BE2C (cell line): ENCODE results near the gene PDS5B.
"Not testable (repeated sequence)": the region's sequence is repeated elsewhere in the genome, so short reads cannot be mapped to it uniquely, and the experiment has no call there.

Experiments used
- DNase-seq: peaks from one replicate; pipeline ENCODE4 v3.0.0-alpha.2; 2020
- H3K27me3 ChIP-seq: fragments of 250-450 bp; sonication (Bioruptor Pico); 2 replicates; pipeline ENCODE4 v1.5.1; 2020; ENCODE audit warnings: mild to moderate bottlenecking
- H3K36me3 ChIP-seq: fragments of 250-450 bp; sonication (Bioruptor Pico); 2 replicates; pipeline ENCODE4 v1.5.1; 2020; ENCODE audit warnings: mild to moderate bottlenecking
- H3K4me1 ChIP-seq: fragments of 250-450 bp; sonication (Bioruptor Pico); 2 replicates; pipeline ENCODE4 v1.5.1; 2020
- H3K4me3 ChIP-seq: 2 replicates; pipeline ENCODE4 v1.5.1; 2011; ENCODE audit warnings: low read depth, low read length
- H3K9me3 ChIP-seq: fragments of 250-450 bp; sonication (Bioruptor Pico); 2 replicates; pipeline ENCODE4 v1.5.1; 2020
- TF ChIP-seq, protein P1 (sequence below): IDR thresholded peaks from 2 replicates; pipeline ENCODE4 v1.5.1; 2012; ENCODE audit warnings: mild to moderate bottlenecking, low read depth, low read length

The PDS5B gene

GRCh38 chr13:32542221-32542620, 44.0 kb upstream of the PDS5B start:
- no peak for DNase-seq
- Histone ChIP-seq H3K27me3 (no peaks in the 10 kb centered on the region), H3K4me3 (no peak overlapping the region), H3K9me3 (no peaks in the 10 kb centered on the region), H3K4me1 (no peaks in the 10 kb centered on the region; the same call in 1 of the 2 replicates), H3K36me3 (no peaks in the 10 kb centered on the region)
- TF ChIP-seq, protein P1, sequence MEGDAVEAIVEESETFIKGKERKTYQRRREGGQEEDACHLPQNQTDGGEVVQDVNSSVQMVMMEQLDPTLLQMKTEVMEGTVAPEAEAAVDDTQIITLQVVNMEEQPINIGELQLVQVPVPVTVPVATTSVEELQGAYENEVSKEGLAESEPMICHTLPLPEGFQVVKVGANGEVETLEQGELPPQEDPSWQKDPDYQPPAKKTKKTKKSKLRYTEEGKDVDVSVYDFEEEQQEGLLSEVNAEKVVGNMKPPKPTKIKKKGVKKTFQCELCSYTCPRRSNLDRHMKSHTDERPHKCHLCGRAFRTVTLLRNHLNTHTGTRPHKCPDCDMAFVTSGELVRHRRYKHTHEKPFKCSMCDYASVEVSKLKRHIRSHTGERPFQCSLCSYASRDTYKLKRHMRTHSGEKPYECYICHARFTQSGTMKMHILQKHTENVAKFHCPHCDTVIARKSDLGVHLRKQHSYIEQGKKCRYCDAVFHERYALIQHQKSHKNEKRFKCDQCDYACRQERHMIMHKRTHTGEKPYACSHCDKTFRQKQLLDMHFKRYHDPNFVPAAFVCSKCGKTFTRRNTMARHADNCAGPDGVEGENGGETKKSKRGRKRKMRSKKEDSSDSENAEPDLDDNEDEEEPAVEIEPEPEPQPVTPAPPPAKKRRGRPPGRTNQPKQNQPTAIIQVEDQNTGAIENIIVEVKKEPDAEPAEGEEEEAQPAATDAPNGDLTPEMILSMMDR, result no peak

DNA sequence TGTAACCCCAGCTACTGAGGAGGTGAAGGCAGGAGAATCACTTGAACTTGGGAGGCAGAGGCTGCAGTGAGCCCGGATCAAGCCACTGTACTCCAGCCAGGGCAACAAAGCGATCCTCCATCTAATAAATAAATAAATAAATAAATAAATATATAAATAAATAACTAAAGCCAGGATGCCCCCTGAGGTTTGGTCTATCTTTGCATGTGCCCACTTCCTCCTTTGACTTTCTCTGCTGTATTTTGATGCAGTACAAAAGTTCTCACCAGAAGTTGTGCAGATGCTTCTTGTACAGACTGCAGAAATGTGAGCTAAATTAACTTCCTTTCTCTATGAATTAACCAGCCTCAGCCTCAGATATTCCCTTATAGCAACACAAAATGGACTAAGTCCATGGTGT, 41.2 kb upstream of the PDS5B start:
- Histone ChIP-seq H3K27me3 (no peaks in the 10 kb centered on the region), H3K9me3 (no peaks in the 10 kb centered on the region), H3K4me3 (no peak overlapping the region), H3K36me3 (no peaks in the 10 kb centered on the region), H3K4me1 (no peaks in the 10 kb centered on the region)
- DNase-seq, result no peak
- TF ChIP-seq, protein P1, result no peak

DNA sequence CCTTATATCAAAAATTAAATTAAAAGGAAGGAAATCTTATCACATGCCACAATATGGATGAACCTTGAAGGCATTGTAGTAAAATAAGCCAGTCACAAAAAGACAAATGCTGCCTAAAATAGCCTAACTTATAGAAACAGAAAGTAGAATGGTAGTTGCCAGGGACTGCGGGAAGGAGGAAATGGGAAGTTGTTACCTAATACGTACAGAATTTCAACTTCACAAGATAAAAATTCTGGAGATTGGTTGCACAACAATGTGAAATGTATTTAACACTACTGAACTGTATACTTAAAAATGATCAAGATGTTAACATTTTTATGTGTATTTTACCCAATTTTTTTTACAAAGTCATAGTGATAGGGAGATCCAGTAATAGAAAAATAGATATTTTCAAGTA, 37.4 kb upstream of the PDS5B start:
- Histone ChIP-seq H3K9me3 (no peaks in the 10 kb centered on the region), H3K4me1 (no peaks in the 10 kb centered on the region), H3K36me3 (no peaks in the 10 kb centered on the region), H3K4me3 (no peak overlapping the region), H3K27me3 (no peaks in the 10 kb centered on the region)
- TF ChIP-seq, protein P1, result no peak
- no peak for DNase-seq

DNA sequence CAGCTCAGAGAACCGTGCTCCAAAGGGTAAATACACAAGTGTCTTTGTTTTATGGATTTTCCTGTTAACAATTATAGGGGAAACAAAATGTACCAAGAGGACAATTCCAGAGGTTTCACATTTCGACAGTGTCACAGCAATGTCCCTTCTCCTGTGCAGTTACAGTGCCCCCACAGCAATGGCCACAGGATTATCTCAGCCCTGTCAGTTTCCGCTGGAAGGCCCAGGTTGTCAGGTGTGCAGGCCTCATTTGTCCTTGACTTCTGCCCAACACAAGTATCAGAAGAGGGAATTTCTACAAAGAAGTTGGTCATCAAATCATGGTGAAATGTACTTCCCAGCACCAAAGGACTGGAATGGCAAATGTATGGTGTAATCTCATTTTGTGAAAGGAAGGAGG, 36.5 kb upstream of the PDS5B start:
- Histone ChIP-seq H3K4me1 (no peaks in the 10 kb centered on the region), H3K9me3 (no peaks in the 10 kb centered on the region), H3K36me3 (no peaks in the 10 kb centered on the region), H3K27me3 (no peaks in the 10 kb centered on the region), H3K4me3 (no peak overlapping the region)
- TF ChIP-seq, protein P1, result no peak
- DNase-seq, result no peak

- no peak overlapping the region for H3K4me3 ChIP-seq
- DNase-seq, result no peak
- no peaks in the 10 kb centered on the region for H3K4me1 ChIP-seq
- TF ChIP-seq, protein P1, result no peak
- no peaks in the 10 kb centered on the region for H3K9me3 ChIP-seq
- no peaks in the 10 kb centered on the region for H3K27me3 ChIP-seq
- H3K36me3 ChIP-seq, result no peaks in the 10 kb centered on the region
Observed at GRCh38 chr13:32553720-32554119, 32.5 kb upstream of the PDS5B start.

DNA sequence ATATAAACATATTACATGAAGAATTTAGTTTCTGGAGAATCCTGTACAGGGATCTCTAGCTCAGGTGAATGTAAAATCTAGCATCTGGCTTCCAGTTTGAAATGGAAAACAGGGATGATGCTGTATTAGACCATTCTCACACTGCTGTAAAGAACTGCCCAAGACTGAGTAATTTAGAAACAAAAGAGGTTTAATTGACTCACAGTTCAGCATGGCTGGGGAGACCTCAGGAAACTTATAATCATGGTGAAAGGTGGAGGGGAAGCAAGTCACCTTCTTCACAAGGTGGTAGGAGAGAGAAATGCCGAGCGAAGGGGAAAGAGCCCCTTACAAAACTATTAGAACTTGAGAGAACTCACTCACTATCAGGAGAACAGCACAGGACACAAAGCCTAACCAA, 30.6 kb upstream of the PDS5B start:
- no peak for DNase-seq
- no peaks in the 10 kb centered on the region for H3K36me3 ChIP-seq
- TF ChIP-seq, protein P1, result no peak
- H3K4me1 ChIP-seq, result no peaks in the 10 kb centered on the region
- H3K27me3 ChIP-seq, result no peaks in the 10 kb centered on the region
- H3K4me3 ChIP-seq, result no peak overlapping the region
- H3K9me3 ChIP-seq, result no peaks in the 10 kb centered on the region

- not testable (repeated sequence) for H3K4me3 ChIP-seq, H3K36me3 ChIP-seq, H3K27me3 ChIP-seq, H3K4me1 ChIP-seq, H3K9me3 ChIP-seq, DNase-seq
Observed at GRCh38 chr13:32560842-32561241, 25.4 kb upstream of the PDS5B start.

DNA sequence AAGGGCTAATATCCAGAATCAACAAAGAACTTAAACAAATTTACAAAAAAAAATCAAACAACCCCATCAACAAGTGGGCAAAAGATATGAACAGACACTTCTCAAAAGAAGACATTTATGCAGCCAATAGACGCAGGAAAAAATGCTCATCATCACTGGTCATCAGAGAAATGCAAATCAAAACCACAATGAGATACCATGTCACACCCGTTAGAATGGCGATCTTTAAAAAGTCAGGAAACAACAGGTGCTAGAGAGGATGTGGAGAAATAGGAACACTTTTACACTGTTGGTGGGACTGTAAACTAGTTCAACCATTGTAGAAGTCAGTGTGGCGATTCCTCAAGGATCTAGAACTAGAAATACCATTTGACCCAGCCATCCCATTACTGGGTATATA, 10.6 kb upstream of the PDS5B start:
- not testable (repeated sequence) for H3K36me3 ChIP-seq, DNase-seq

More for the DNA sequence above, 10.6 kb upstream of the PDS5B start:
- not testable (repeated sequence) for H3K27me3 ChIP-seq, H3K9me3 ChIP-seq, H3K4me1 ChIP-seq, H3K4me3 ChIP-seq
